ENCODE measurements around the gene PTPRD.

- TF ChIP-seq TAF1 (IDR thresholded peaks at IDR 0.05; ENCODE audit: borderline replicate concordance, insufficient read depth, low read length) (no peak), POLR2AphosphoS5 (IDR thresholded peaks at IDR 0.05; ENCODE audit: low read depth, low read length) (no peak)
- TF ChIP-seq, protein P1, sequence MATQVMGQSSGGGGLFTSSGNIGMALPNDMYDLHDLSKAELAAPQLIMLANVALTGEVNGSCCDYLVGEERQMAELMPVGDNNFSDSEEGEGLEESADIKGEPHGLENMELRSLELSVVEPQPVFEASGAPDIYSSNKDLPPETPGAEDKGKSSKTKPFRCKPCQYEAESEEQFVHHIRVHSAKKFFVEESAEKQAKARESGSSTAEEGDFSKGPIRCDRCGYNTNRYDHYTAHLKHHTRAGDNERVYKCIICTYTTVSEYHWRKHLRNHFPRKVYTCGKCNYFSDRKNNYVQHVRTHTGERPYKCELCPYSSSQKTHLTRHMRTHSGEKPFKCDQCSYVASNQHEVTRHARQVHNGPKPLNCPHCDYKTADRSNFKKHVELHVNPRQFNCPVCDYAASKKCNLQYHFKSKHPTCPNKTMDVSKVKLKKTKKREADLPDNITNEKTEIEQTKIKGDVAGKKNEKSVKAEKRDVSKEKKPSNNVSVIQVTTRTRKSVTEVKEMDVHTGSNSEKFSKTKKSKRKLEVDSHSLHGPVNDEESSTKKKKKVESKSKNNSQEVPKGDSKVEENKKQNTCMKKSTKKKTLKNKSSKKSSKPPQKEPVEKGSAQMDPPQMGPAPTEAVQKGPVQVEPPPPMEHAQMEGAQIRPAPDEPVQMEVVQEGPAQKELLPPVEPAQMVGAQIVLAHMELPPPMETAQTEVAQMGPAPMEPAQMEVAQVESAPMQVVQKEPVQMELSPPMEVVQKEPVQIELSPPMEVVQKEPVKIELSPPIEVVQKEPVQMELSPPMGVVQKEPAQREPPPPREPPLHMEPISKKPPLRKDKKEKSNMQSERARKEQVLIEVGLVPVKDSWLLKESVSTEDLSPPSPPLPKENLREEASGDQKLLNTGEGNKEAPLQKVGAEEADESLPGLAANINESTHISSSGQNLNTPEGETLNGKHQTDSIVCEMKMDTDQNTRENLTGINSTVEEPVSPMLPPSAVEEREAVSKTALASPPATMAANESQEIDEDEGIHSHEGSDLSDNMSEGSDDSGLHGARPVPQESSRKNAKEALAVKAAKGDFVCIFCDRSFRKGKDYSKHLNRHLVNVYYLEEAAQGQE (IDR thresholded peaks at IDR 0.05; ENCODE audit: insufficient read depth in 1 of 2, low read depth in 2 of 2, low read length in 2 of 2): no peak
These were observed 408.5 kb downstream of the PTPRD start for GRCh38 chr9:10204276-10204675.

All from PFSK-1 (cell line).